Adrenal gland (tissue), 5 donors: ENCODE results near the gene MAPT.

ENCODE experiments used
- CTCF ChIP-seq, 6 experiments: fragments of 450-650 bp in 4 of 6; fragments of 200-600 bp in 2 of 6; sonication (generic) in 1 of 6; IDR thresholded peaks; 1 replicate in 5 of 6; 2 replicates in 1 of 6; pipeline versions ENCODE4 v1.5.1 to v1.8.0; 2016 to 2021; ENCODE audit warnings: antibody characterized with exemption in 6 of 6, mild to moderate bottlenecking in 2 of 6, moderate library complexity in 1 of 6
- POLR2A ChIP-seq, 2 donors: fragments of 450-650 bp; IDR thresholded peaks; one replicate each; pipeline ENCODE4 v1.6.1; 2017; ENCODE audit warnings: antibody characterized with exemption in 2 of 2, mild to moderate bottlenecking in 2 of 2, moderate library complexity in 1 of 2
- donor health status: DM: no; HTN: no; CAD: no.

- no peak for TF ChIP-seq CTCF (IDR thresholded peaks at IDR 0.05)
- TF ChIP-seq POLR2A (IDR thresholded peaks at IDR 0.05) = no peak
Observed at GRCh38 chr17:45855691-45856336, 38.5 kb upstream of the MAPT start.
